ENCODE measurements around the gene TMX4. TPM values are rescaled to one million over a fixed set of nuclear protein-coding genes. Genes with fewer than 3 reads are reported as not detected.

TMX4 gene
- total and polyA plus RNA-seq, 2 experiments from 2014 or later, result 2.5 to 7.5 TPM

GRCh38 chr20:7977709-7978108 lies 41.9 kb downstream of the TMX4 start (continued):
- no peak for TF ChIP-seq ZNF462 (CRISPR knock-in tag; IDR thresholded peaks at IDR 0.05)
- no peak for TF ChIP-seq STAT1 (IDR thresholded peaks at IDR 0.05; ENCODE audit: unreplicated experiment)

DNA sequence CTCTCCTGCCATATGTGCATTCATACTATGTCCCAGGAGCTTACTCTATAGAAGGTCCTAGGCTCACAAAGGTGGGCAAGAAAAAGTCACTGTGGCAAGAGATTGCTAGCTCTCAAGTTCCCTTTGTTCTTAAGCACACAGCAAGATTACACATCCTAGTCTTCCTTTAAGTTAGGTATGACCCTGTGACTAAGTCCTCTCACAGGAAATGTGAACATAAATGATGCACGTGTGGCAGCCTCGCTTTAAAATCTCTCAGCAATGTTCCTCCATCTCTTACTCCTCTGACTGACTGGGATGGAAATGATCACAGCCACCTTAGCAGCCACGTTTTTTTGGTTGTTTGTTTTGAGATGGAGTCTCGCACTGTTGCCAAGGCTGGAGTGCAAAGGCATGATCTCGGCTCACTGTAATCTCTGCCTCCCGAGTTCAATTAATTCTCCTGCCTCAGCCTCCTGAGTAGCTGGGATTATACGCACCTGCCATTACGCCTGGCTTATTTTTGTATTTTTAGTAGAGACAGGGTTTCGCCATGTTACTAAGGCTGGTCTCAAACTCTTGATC lies 43.6 kb downstream of the TMX4 start:
- H3K27ac Mint-ChIP-seq, result no peak overlapping the region
- TF ChIP-seq ZNF331 (CRISPR knock-in tag; IDR thresholded peaks at IDR 0.05; ENCODE audit: low read depth) (no peak), ZNF114 (CRISPR knock-in tag; IDR thresholded peaks at IDR 0.05) (no peak), JUNB (IDR thresholded peaks at IDR 0.05; ENCODE audit: unreplicated experiment) (no peak), NANOG (IDR thresholded peaks at IDR 0.05; ENCODE audit: borderline replicate concordance) (no peak), STAT1 (IDR thresholded peaks at IDR 0.05; ENCODE audit: unreplicated experiment) (no peak), CREB1 (CRISPR knock-in tag; IDR thresholded peaks at IDR 0.05; ENCODE audit: low read depth) (no peak), EZH2 (IDR thresholded peaks at IDR 0.05; ENCODE audit: low read depth, unreplicated experiment) (no peak)
- TF ChIP-seq, protein P1, sequence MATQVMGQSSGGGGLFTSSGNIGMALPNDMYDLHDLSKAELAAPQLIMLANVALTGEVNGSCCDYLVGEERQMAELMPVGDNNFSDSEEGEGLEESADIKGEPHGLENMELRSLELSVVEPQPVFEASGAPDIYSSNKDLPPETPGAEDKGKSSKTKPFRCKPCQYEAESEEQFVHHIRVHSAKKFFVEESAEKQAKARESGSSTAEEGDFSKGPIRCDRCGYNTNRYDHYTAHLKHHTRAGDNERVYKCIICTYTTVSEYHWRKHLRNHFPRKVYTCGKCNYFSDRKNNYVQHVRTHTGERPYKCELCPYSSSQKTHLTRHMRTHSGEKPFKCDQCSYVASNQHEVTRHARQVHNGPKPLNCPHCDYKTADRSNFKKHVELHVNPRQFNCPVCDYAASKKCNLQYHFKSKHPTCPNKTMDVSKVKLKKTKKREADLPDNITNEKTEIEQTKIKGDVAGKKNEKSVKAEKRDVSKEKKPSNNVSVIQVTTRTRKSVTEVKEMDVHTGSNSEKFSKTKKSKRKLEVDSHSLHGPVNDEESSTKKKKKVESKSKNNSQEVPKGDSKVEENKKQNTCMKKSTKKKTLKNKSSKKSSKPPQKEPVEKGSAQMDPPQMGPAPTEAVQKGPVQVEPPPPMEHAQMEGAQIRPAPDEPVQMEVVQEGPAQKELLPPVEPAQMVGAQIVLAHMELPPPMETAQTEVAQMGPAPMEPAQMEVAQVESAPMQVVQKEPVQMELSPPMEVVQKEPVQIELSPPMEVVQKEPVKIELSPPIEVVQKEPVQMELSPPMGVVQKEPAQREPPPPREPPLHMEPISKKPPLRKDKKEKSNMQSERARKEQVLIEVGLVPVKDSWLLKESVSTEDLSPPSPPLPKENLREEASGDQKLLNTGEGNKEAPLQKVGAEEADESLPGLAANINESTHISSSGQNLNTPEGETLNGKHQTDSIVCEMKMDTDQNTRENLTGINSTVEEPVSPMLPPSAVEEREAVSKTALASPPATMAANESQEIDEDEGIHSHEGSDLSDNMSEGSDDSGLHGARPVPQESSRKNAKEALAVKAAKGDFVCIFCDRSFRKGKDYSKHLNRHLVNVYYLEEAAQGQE (IDR thresholded peaks at IDR 0.05; ENCODE audit: unreplicated experiment), result no peak

More for the DNA sequence above, 43.6 kb downstream of the TMX4 start:
- no peak overlapping the region for H3K4me3 Mint-ChIP-seq
- H3K9me3 Mint-ChIP-seq, result no peaks in the 10 kb centered on the region
- Histone ChIP-seq H3K27me3 (ENCODE audit: insufficient read depth) (no peaks in the 10 kb centered on the region), H3K4me3 (no peak overlapping the region), H4K20me1 (replicated peaks; ENCODE audit: insufficient read depth) (no peaks in the 10 kb centered on the region), H3K9me2 (ENCODE audit: insufficient read depth) (peaks cover 23% of the 10 kb centered on the region; the same call in 1 of the 2 replicates), H3K4me1 (ENCODE audit: insufficient read depth) (no peaks in the 10 kb centered on the region), H3K36me3 (ENCODE audit: insufficient read depth) (no peaks in the 10 kb centered on the region), H3F3A (replicated peaks; ENCODE audit: low read depth) (no peaks in the 10 kb centered on the region), H3K79me2 (replicated peaks; ENCODE audit: insufficient read depth) (no peaks in the 10 kb centered on the region), H2AFZ (no peak overlapping the region), H3K27ac (ENCODE audit: low read depth) (no peak overlapping the region), H3K4me2 (no peak overlapping the region)
- no peaks in the 10 kb centered on the region for H3K36me3 Mint-ChIP-seq (ENCODE audit: low read depth)
- DNase-seq (ENCODE audit: low spot score) (no peak), ATAC-seq (no peak)
- peaks cover 8% of the 10 kb centered on the region; the same call in 2 of the 3 replicates for H3K4me1 Mint-ChIP-seq
- H3K27me3 Mint-ChIP-seq (ENCODE audit: insufficient read depth, low read depth, poor library complexity), result no peaks in the 10 kb centered on the region

Measured in GM23338 (cell line).